Stimulated activated CD8-positive, alpha-beta memory T cell treated with anti-CD3 and anti-CD28 coated beads, Interleukin-7, amount 100 ng/mL, for 24 hours (primary cell): ENCODE data around the gene SIN3B.

ENCODE experiments used
- DNase-seq: peaks from one replicate; pipeline ENCODE4 v3.0.0-alpha.2; 2020; ENCODE audit warnings: low read depth

Gene SIN3B

GRCh38 chr19:16824658-16825311 is 4.4 kb upstream of the SIN3B start:
- DNase-seq = no peak

GRCh38 chr19:16825312-16826052 is 3.7 kb upstream of the SIN3B start:
- DNase-seq = no peak

GRCh38 chr19:16829822-16830289 is 658 bp downstream of the SIN3B start:
- no peak for DNase-seq

GRCh38 chr19:16830679-16831078 is 1.5 kb downstream of the SIN3B start:
- DNase-seq = no peak

GRCh38 chr19:16831531-16831930 is 2.3 kb downstream of the SIN3B start:
- no peak for DNase-seq

GRCh38 chr19:16834747-16835146 is 5.5 kb downstream of the SIN3B start:
- no peak for DNase-seq

- no peak for DNase-seq
Measured at GRCh38 chr19:16836115-16837034, 7.2 kb downstream of the SIN3B start.

- DNase-seq = no peak
Measured at GRCh38 chr19:16837035-16837362, 7.8 kb downstream of the SIN3B start.

GRCh38 chr19:16841391-16841926 is 12.3 kb downstream of the SIN3B start:
- no peak for DNase-seq

- DNase-seq = no peak
Measured at GRCh38 chr19:16846901-16847300, 17.7 kb downstream of the SIN3B start.

- no peak for DNase-seq
Measured at GRCh38 chr19:16847430-16847829, 18.2 kb downstream of the SIN3B start.

GRCh38 chr19:16849168-16849567 is 20.0 kb downstream of the SIN3B start:
- DNase-seq = no peak

GRCh38 chr19:16850133-16850532 is 20.9 kb downstream of the SIN3B start:
- no peak for DNase-seq

- no peak for DNase-seq
Measured at GRCh38 chr19:16851031-16851712, 22.0 kb downstream of the SIN3B start.

- no peak for DNase-seq
Measured at GRCh38 chr19:16853066-16853465, 23.9 kb downstream of the SIN3B start.

GRCh38 chr19:16856091-16856490 is 26.9 kb downstream of the SIN3B start:
- no peak for DNase-seq

GRCh38 chr19:16859626-16860025 is 30.4 kb downstream of the SIN3B start:
- no peak for DNase-seq

- DNase-seq = no peak
Measured at GRCh38 chr19:16860118-16860517, 30.9 kb downstream of the SIN3B start.

GRCh38 chr19:16861011-16861410 is 31.8 kb downstream of the SIN3B start:
- DNase-seq = no peak

- DNase-seq = no peak
Measured at GRCh38 chr19:16861834-16862233, 32.6 kb downstream of the SIN3B start.

- no peak for DNase-seq
Measured at GRCh38 chr19:16862826-16863415, 33.7 kb downstream of the SIN3B start.
